KMS-11 (cell line): ENCODE data around the gene PRDM15.

Experiments used
- H2AFZ ChIP-seq: fragments of 200-600 bp; sonication (generic); 2 replicates; pipeline ENCODE4 v1.6.1; 2016; ENCODE audit warnings: antibody characterized with exemption, mixed run types, low read depth
- H3K27ac ChIP-seq: fragments of 200-600 bp; sonication (generic); 2 replicates; pipeline ENCODE4 v1.6.1; 2016; ENCODE audit warnings: mild to moderate bottlenecking, mixed run types
- H3K27me3 ChIP-seq: fragments of 200-600 bp; sonication (generic); 2 replicates; pipeline ENCODE4 v1.6.1; 2017; ENCODE audit warnings: mild to moderate bottlenecking, low read depth, mixed run types, moderate library complexity; ENCODE audit not compliant: insufficient read depth
- H3K36me3 ChIP-seq: fragments of 200-600 bp; sonication (generic); 2 replicates; pipeline ENCODE4 v1.6.1; 2017; ENCODE audit warnings: mild to moderate bottlenecking, mixed run types; ENCODE audit not compliant: insufficient read depth
- H3K4me1 ChIP-seq: fragments of 200-600 bp; sonication (generic); 2 replicates; pipeline ENCODE4 v1.6.1; 2016; ENCODE audit warnings: mild to moderate bottlenecking, low read depth, mixed run types; ENCODE audit not compliant: poor library complexity, severe bottlenecking
- H3K4me2 ChIP-seq: fragments of 200-600 bp; sonication (generic); 2 replicates; pipeline ENCODE4 v1.7.0; 2016; ENCODE audit warnings: mild to moderate bottlenecking, mixed run types
- H3K4me3 ChIP-seq: fragments of 200-600 bp; sonication (generic); IDR thresholded peaks from 2 replicates; pipeline ENCODE4 v1.6.1; 2017; ENCODE audit warnings: low read depth, low read length, mixed read lengths; ENCODE audit not compliant: insufficient read depth
- H3K79me2 ChIP-seq: fragments of 200-600 bp; sonication (generic); 2 replicates; pipeline ENCODE4 v1.6.1; 2016; ENCODE audit warnings: low read depth, mixed run types; ENCODE audit not compliant: insufficient read depth
- H3K9ac ChIP-seq: fragments of 200-600 bp; sonication (generic); 2 replicates; pipeline ENCODE4 v1.6.1; 2016; ENCODE audit warnings: mild to moderate bottlenecking, mixed run types
- H4K20me1 ChIP-seq: fragments of 200-600 bp; sonication (generic); 2 replicates; pipeline ENCODE4 v1.6.1; 2016; ENCODE audit warnings: mild to moderate bottlenecking, mixed run types; ENCODE audit not compliant: insufficient read depth
- TF ChIP-seq, protein P1 (sequence below): fragments of 200-600 bp; sonication (generic); conservative IDR thresholded peaks from 2 replicates; pipeline ENCODE4 v1.6.1; 2017; ENCODE audit warnings: low read depth, mild to moderate bottlenecking, antibody characterized with exemption, low read length, moderate library complexity, mixed read lengths

Gene PRDM15

DNA sequence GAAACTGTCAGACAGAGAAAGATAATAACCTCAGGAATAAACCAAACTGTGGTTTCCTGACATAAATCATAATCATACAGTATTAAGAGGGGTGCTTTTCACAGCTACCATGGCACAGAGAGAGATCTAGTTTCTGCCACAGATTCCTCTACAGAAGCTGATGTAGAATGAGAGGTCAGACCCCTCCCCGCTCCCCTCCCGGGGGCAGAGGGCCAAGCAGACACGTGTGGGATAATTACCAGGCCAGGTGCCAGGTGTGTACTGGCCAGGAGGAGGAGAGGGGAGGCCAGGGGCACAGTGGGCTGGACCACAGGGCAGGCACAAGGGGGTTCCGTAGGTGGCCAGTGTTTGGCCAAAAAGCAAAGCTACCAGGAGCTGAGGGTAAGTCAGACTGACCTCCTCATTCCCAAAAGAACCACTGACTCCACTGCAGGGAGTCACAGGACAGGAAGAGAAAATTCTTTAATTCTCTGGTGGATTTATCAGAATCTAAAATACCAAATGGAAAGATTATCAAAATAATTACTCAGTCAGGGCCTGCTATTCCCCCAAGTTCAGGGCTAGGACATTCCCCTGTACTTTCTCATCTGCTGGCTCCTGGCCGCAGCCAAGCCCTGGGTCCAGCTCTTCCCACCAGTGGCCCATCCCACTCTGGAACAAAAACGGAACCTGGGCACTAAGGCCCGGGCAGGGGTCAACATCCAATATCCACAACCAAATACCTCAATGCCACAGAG, 44.7 kb upstream of the PRDM15 start:
- TF ChIP-seq, protein P1, sequence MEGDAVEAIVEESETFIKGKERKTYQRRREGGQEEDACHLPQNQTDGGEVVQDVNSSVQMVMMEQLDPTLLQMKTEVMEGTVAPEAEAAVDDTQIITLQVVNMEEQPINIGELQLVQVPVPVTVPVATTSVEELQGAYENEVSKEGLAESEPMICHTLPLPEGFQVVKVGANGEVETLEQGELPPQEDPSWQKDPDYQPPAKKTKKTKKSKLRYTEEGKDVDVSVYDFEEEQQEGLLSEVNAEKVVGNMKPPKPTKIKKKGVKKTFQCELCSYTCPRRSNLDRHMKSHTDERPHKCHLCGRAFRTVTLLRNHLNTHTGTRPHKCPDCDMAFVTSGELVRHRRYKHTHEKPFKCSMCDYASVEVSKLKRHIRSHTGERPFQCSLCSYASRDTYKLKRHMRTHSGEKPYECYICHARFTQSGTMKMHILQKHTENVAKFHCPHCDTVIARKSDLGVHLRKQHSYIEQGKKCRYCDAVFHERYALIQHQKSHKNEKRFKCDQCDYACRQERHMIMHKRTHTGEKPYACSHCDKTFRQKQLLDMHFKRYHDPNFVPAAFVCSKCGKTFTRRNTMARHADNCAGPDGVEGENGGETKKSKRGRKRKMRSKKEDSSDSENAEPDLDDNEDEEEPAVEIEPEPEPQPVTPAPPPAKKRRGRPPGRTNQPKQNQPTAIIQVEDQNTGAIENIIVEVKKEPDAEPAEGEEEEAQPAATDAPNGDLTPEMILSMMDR, result no peak
- Histone ChIP-seq H3K4me2 (no peak overlapping the region), H3K36me3 (no peaks in the 10 kb centered on the region), H3K4me3 (no peak overlapping the region), H3K4me1 (peaks cover 15% of the 10 kb centered on the region), H3K79me2 (no peaks in the 10 kb centered on the region), H3K9ac (no peak overlapping the region), H3K27me3 (no peaks in the 10 kb centered on the region), H2AFZ (no peak overlapping the region), H4K20me1 (no peaks in the 10 kb centered on the region), H3K27ac (no peak overlapping the region)

DNA sequence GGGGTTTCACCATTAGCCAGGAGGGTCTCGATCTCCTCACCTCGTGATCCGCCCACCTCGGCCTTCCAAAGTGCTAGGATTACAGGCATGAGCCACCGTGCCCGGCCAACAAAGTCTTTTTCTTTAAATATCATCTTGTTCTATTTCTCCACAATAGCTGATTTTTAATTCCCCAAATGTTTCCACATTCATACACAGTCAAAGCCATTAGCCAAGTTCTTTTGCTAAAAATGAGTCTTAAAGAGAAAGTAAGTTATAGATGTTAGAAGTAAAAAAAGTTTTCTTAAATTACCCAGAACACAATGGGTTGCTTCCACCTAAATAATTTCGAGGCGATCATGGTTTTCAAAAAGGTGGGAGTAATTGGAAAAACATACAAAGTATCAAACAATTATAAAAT, 44.0 kb upstream of the PRDM15 start:
- Histone ChIP-seq H3K4me2 (no peak overlapping the region), H2AFZ (no peak overlapping the region), H3K4me3 (no peak overlapping the region), H3K27ac (no peak overlapping the region), H3K27me3 (no peaks in the 10 kb centered on the region), H4K20me1 (no peaks in the 10 kb centered on the region), H3K9ac (no peak overlapping the region), H3K4me1 (peaks cover 15% of the 10 kb centered on the region), H3K36me3 (no peaks in the 10 kb centered on the region), H3K79me2 (no peaks in the 10 kb centered on the region)
- TF ChIP-seq, protein P1, result no peak

DNA sequence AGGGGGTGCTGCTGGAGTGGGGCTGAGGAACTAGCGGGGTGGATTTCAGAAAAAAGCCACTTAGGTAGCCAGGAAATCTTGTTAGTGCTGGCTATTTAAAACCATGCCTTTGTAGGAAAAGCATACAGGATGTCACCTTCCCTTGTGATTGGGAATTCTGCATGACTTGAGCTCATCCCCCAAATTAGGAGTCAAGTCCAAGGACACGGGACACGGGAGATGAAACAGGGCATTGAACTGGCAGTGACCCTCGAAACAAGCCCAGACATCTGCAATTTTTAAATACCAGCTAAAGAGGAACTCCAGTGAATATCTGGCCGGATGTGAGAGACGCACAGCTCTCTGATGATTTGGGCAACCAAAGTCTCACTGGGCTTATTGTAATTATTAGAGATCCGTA, 41.9 kb upstream of the PRDM15 start:
- TF ChIP-seq, protein P1, result no peak
- no peaks in the 10 kb centered on the region for H3K79me2 ChIP-seq
- H3K27ac ChIP-seq, result no peak overlapping the region
- no peak overlapping the region for H3K4me2 ChIP-seq
- H3K27me3 ChIP-seq, result no peaks in the 10 kb centered on the region
- H3K4me1 ChIP-seq, result peaks cover 7% of the 10 kb centered on the region
- H2AFZ ChIP-seq, result no peak overlapping the region
- no peaks in the 10 kb centered on the region for H4K20me1 ChIP-seq
- no peaks in the 10 kb centered on the region for H3K36me3 ChIP-seq
- H3K9ac ChIP-seq, result no peak overlapping the region
- no peak overlapping the region for H3K4me3 ChIP-seq

DNA sequence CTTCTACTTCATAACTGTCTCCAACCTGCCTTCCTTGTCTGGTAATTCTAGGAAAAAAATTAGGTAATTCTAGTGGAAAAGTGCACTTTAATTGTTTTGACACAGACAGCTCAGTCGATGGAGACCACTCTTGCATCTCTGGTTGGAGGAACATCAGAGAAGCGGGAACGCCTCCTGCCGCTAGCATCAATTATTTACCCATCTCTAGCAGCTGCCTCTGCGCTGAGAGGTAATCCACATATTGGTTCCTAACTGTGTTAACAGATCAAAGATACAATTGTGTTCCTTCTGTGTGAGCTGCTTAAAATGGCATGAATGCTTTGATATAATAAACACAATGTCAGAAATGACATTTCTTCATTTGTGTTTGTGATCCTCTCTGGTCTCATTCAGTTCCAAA, 41.3 kb upstream of the PRDM15 start:
- Histone ChIP-seq H3K36me3 (no peaks in the 10 kb centered on the region), H3K27ac (no peak overlapping the region), H3K4me1 (peaks cover 1% of the 10 kb centered on the region), H3K4me3 (no peak overlapping the region), H3K79me2 (no peaks in the 10 kb centered on the region), H4K20me1 (no peaks in the 10 kb centered on the region), H3K9ac (no peak overlapping the region), H3K27me3 (no peaks in the 10 kb centered on the region), H3K4me2 (no peak overlapping the region), H2AFZ (no peak overlapping the region)
- TF ChIP-seq, protein P1, result no peak
